ENCODE measurements around the gene CTTNBP2.

CTTNBP2 gene

GRCh38 chr7:117777335-117778142 lies 95.7 kb downstream of the CTTNBP2 start:
- DNase-seq, result no peak
- Histone ChIP-seq H3K36me3 (ENCODE audit: control insufficient read depth, insufficient read depth, low read length) (no peaks in the 10 kb centered on the region), H3K27ac (ENCODE audit: insufficient read depth, low read length, poor library complexity, severe bottlenecking) (no peak overlapping the region), H3K4me1 (ENCODE audit: control insufficient read depth, insufficient read depth, low read length, poor library complexity, severe bottlenecking) (no peaks in the 10 kb centered on the region), H3K27me3 (replicated peaks; ENCODE audit: control insufficient read depth, insufficient read depth, low read length, poor library complexity, severe bottlenecking) (no peaks in the 10 kb centered on the region), H3K4me3 (ENCODE audit: insufficient read depth, low read depth, low read length, poor library complexity, severe bottlenecking) (no peak overlapping the region), H3K9me3 (ENCODE audit: control insufficient read depth, low read length) (no peaks in the 10 kb centered on the region)

- no peaks in the 10 kb centered on the region for H3K4me1 ChIP-seq (ENCODE audit: control insufficient read depth, insufficient read depth, low read length, poor library complexity, severe bottlenecking)
- H3K4me3 ChIP-seq (ENCODE audit: insufficient read depth, low read depth, low read length, poor library complexity, severe bottlenecking), result no peak overlapping the region
- no peak overlapping the region for H3K27ac ChIP-seq (ENCODE audit: insufficient read depth, low read length, poor library complexity, severe bottlenecking)
- H3K27me3 ChIP-seq (replicated peaks; ENCODE audit: control insufficient read depth, insufficient read depth, low read length, poor library complexity, severe bottlenecking), result no peaks in the 10 kb centered on the region
- no peak for DNase-seq
- no peaks in the 10 kb centered on the region for H3K9me3 ChIP-seq (ENCODE audit: control insufficient read depth, low read length)
- no peaks in the 10 kb centered on the region for H3K36me3 ChIP-seq (ENCODE audit: control insufficient read depth, insufficient read depth, low read length)
Observed at GRCh38 chr7:117776224-117776623, 97.0 kb downstream of the CTTNBP2 start.

GRCh38 chr7:117775801-117776200 lies 97.4 kb downstream of the CTTNBP2 start:
- DNase-seq, result no peak
- H3K9me3 ChIP-seq (ENCODE audit: control insufficient read depth, low read length), result no peaks in the 10 kb centered on the region
- no peaks in the 10 kb centered on the region for H3K36me3 ChIP-seq (ENCODE audit: control insufficient read depth, insufficient read depth, low read length)
- no peaks in the 10 kb centered on the region for H3K4me1 ChIP-seq (ENCODE audit: control insufficient read depth, insufficient read depth, low read length, poor library complexity, severe bottlenecking)
- no peak overlapping the region for H3K27ac ChIP-seq (ENCODE audit: insufficient read depth, low read length, poor library complexity, severe bottlenecking)
- H3K4me3 ChIP-seq (ENCODE audit: insufficient read depth, low read depth, low read length, poor library complexity, severe bottlenecking), result no peak overlapping the region
- H3K27me3 ChIP-seq (replicated peaks; ENCODE audit: control insufficient read depth, insufficient read depth, low read length, poor library complexity, severe bottlenecking), result no peaks in the 10 kb centered on the region

DNA sequence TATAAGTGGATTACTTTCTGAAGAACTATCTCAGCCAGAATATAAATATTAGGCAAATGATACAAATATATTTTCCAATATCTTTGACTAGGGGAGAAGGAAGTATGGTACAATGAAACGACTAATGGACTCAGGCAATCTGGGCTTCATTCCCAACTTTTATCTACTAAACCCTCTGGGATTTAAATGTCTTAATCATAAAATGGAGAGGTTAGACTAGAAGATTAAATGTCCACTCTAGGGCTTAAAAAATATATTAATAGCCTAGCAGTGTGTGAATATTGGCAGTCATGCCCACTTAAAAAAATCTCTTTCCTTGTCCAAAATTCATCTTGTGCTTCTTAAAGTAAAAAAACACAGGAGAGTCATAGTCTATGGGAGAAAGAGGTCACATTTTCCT lies 98.3 kb downstream of the CTTNBP2 start:
- Histone ChIP-seq H3K27ac (ENCODE audit: insufficient read depth, low read length, poor library complexity, severe bottlenecking) (no peak overlapping the region), H3K27me3 (replicated peaks; ENCODE audit: control insufficient read depth, insufficient read depth, low read length, poor library complexity, severe bottlenecking) (no peaks in the 10 kb centered on the region), H3K4me3 (ENCODE audit: insufficient read depth, low read depth, low read length, poor library complexity, severe bottlenecking) (no peak overlapping the region), H3K36me3 (ENCODE audit: control insufficient read depth, insufficient read depth, low read length) (no peaks in the 10 kb centered on the region), H3K4me1 (ENCODE audit: control insufficient read depth, insufficient read depth, low read length, poor library complexity, severe bottlenecking) (no peaks in the 10 kb centered on the region), H3K9me3 (ENCODE audit: control insufficient read depth, low read length) (no peaks in the 10 kb centered on the region)
- DNase-seq, result no peak

DNA sequence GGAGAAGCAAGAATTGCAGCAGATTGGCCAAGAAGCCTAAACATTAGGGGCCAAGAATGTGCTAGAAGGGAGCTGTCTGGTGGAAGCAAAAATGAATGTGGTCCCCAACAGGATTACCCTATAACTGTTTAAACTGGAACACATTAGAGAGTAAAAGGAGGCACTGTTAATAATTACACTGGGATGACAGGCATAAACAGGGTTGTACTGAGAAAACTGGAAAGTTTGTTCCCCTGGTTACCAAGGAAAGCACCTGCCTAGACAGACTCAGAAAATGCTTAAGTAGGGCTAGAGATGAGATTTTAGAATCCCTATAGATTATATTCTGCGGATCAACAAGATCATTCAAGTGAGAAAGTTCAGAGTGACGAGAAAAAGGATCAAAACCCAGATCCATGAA lies 100.8 kb downstream of the CTTNBP2 start:
- H3K27ac ChIP-seq (ENCODE audit: insufficient read depth, low read length, poor library complexity, severe bottlenecking), result no peak overlapping the region
- H3K27me3 ChIP-seq (replicated peaks; ENCODE audit: control insufficient read depth, insufficient read depth, low read length, poor library complexity, severe bottlenecking), result no peaks in the 10 kb centered on the region
- H3K4me3 ChIP-seq (ENCODE audit: insufficient read depth, low read depth, low read length, poor library complexity, severe bottlenecking), result no peak overlapping the region
- DNase-seq, result no peak
- no peaks in the 10 kb centered on the region for H3K9me3 ChIP-seq (ENCODE audit: control insufficient read depth, low read length)
- H3K4me1 ChIP-seq (ENCODE audit: control insufficient read depth, insufficient read depth, low read length, poor library complexity, severe bottlenecking), result no peaks in the 10 kb centered on the region
- no peaks in the 10 kb centered on the region for H3K36me3 ChIP-seq (ENCODE audit: control insufficient read depth, insufficient read depth, low read length)

- H3K36me3 ChIP-seq (ENCODE audit: control insufficient read depth, insufficient read depth, low read length), result no peaks in the 10 kb centered on the region
- no peak overlapping the region for H3K4me3 ChIP-seq (ENCODE audit: insufficient read depth, low read depth, low read length, poor library complexity, severe bottlenecking)
- no peak for DNase-seq
- H3K4me1 ChIP-seq (ENCODE audit: control insufficient read depth, insufficient read depth, low read length, poor library complexity, severe bottlenecking), result no peaks in the 10 kb centered on the region
- H3K27ac ChIP-seq (ENCODE audit: insufficient read depth, low read length, poor library complexity, severe bottlenecking), result no peak overlapping the region
- H3K9me3 ChIP-seq (ENCODE audit: control insufficient read depth, low read length), result no peaks in the 10 kb centered on the region
- no peaks in the 10 kb centered on the region for H3K27me3 ChIP-seq (replicated peaks; ENCODE audit: control insufficient read depth, insufficient read depth, low read length, poor library complexity, severe bottlenecking)
Observed at GRCh38 chr7:117771756-117772155, 101.5 kb downstream of the CTTNBP2 start.

DNA sequence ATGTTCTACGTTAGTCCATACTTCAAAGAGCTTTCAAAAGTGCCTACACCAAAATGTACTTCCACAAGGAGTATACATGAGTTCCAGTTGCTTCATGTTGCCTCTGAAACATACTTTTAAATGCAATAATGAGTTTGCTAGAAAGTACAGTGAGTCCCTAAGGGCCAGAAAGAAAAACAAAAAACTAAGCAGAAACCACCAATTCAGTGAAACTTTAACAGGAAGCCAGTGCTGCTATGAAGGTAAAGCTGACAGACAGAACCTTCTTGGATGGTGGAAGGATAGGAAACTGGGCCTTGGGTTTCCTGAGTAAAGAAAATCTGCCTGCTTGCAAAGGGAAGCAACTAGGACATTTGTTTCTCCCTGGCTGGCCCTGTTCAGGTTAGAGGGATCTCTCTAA lies 104.2 kb downstream of the CTTNBP2 start:
- no peaks in the 10 kb centered on the region for H3K36me3 ChIP-seq (ENCODE audit: control insufficient read depth, insufficient read depth, low read length)
- no peaks in the 10 kb centered on the region for H3K9me3 ChIP-seq (ENCODE audit: control insufficient read depth, low read length)
- no peaks in the 10 kb centered on the region for H3K27me3 ChIP-seq (replicated peaks; ENCODE audit: control insufficient read depth, insufficient read depth, low read length, poor library complexity, severe bottlenecking)
- no peaks in the 10 kb centered on the region for H3K4me1 ChIP-seq (ENCODE audit: control insufficient read depth, insufficient read depth, low read length, poor library complexity, severe bottlenecking)
- H3K4me3 ChIP-seq (ENCODE audit: insufficient read depth, low read depth, low read length, poor library complexity, severe bottlenecking), result no peak overlapping the region
- no peak for DNase-seq
- H3K27ac ChIP-seq (ENCODE audit: insufficient read depth, low read length, poor library complexity, severe bottlenecking), result no peak overlapping the region

GRCh38 chr7:117767951-117768350 lies 105.3 kb downstream of the CTTNBP2 start:
- no peaks in the 10 kb centered on the region for H3K4me1 ChIP-seq (ENCODE audit: control insufficient read depth, insufficient read depth, low read length, poor library complexity, severe bottlenecking)
- no peak overlapping the region for H3K4me3 ChIP-seq (ENCODE audit: insufficient read depth, low read depth, low read length, poor library complexity, severe bottlenecking)
- no peaks in the 10 kb centered on the region for H3K27me3 ChIP-seq (replicated peaks; ENCODE audit: control insufficient read depth, insufficient read depth, low read length, poor library complexity, severe bottlenecking)
- H3K27ac ChIP-seq (ENCODE audit: insufficient read depth, low read length, poor library complexity, severe bottlenecking), result no peak overlapping the region
- H3K36me3 ChIP-seq (ENCODE audit: control insufficient read depth, insufficient read depth, low read length), result no peaks in the 10 kb centered on the region
- no peak for DNase-seq
- no peaks in the 10 kb centered on the region for H3K9me3 ChIP-seq (ENCODE audit: control insufficient read depth, low read length)

DNA sequence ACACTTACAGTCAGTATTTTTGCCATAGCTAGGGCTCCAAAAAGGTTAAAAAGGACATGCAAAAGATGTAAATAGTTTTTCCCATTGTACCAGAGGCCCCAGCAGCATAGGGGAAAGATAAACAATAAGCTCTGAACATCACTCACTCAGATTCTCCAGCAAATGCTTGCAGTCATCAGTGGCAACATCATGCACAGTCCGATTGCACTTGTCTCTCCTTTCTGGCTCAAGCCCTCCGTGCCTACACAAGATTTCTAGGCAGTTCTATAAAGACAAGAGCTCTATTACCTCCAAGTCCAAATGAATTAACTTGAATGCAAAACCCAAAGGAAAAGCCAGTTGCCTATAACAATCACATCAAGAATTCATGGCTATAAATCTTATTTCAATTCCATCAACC lies 106.3 kb downstream of the CTTNBP2 start:
- Histone ChIP-seq H3K27me3 (replicated peaks; ENCODE audit: control insufficient read depth, insufficient read depth, low read length, poor library complexity, severe bottlenecking) (no peaks in the 10 kb centered on the region), H3K9me3 (ENCODE audit: control insufficient read depth, low read length) (no peaks in the 10 kb centered on the region), H3K4me3 (ENCODE audit: insufficient read depth, low read depth, low read length, poor library complexity, severe bottlenecking) (no peak overlapping the region), H3K36me3 (ENCODE audit: control insufficient read depth, insufficient read depth, low read length) (no peaks in the 10 kb centered on the region), H3K4me1 (ENCODE audit: control insufficient read depth, insufficient read depth, low read length, poor library complexity, severe bottlenecking) (no peaks in the 10 kb centered on the region), H3K27ac (ENCODE audit: insufficient read depth, low read length, poor library complexity, severe bottlenecking) (no peak overlapping the region)
- no peak for DNase-seq

- DNase-seq, result no peak
- no peaks in the 10 kb centered on the region for H3K4me1 ChIP-seq (ENCODE audit: control insufficient read depth, insufficient read depth, low read length, poor library complexity, severe bottlenecking)
Observed at GRCh38 chr7:117764031-117764430, 109.2 kb downstream of the CTTNBP2 start.

More at GRCh38 chr7:117764031-117764430, 109.2 kb downstream of the CTTNBP2 start:
- Histone ChIP-seq H3K36me3 (ENCODE audit: control insufficient read depth, insufficient read depth, low read length) (no peaks in the 10 kb centered on the region), H3K4me3 (ENCODE audit: insufficient read depth, low read depth, low read length, poor library complexity, severe bottlenecking) (no peak overlapping the region), H3K27ac (ENCODE audit: insufficient read depth, low read length, poor library complexity, severe bottlenecking) (no peak overlapping the region), H3K9me3 (ENCODE audit: control insufficient read depth, low read length) (no peaks in the 10 kb centered on the region), H3K27me3 (replicated peaks; ENCODE audit: control insufficient read depth, insufficient read depth, low read length, poor library complexity, severe bottlenecking) (no peaks in the 10 kb centered on the region)

All from effector memory CD4-positive, alpha-beta T cell (primary cell).